Gastroesophageal sphincter (tissue), 4 donors: ENCODE measurements around the gene LRRC43. TPM values are rescaled to one million over a fixed set of nuclear protein-coding genes. Genes with fewer than 3 reads are reported as not detected.

Experiments used
- ATAC-seq: fragments of 150-250 bp; one replicate; pipeline ENCODE4 v1.9.1; 2016; ENCODE audit warnings: mild to moderate bottlenecking, moderate library complexity
- H3K27ac ChIP-seq, 4 donors: fragments of 200-600 bp; sonication (generic) in 3 of 4; 1 replicate in 3 of 4; 2 replicates in 1 of 4; pipeline ENCODE4 v1.5.1; 2016 to 2019
- H3K27me3 ChIP-seq: fragments of 200-600 bp; sonication (generic); one replicate; pipeline ENCODE4 v1.5.1; 2019
- H3K36me3 ChIP-seq, 2 donors: fragments of 200-600 bp; sonication (generic); one replicate each; pipeline ENCODE4 v1.5.1; 2019; ENCODE audit warnings: control low read depth in 1 of 2
- H3K4me1 ChIP-seq, 3 donors: fragments of 200-600 bp; sonication (generic); 1 replicate in 2 of 3; 2 replicates in 1 of 3; pipeline ENCODE4 v1.5.1; 2016 to 2019; ENCODE audit warnings: control low read depth in 2 of 3
- H3K4me3 ChIP-seq, 2 donors: fragments of 200-600 bp; sonication (generic); one replicate each; pipeline ENCODE4 v1.5.1; 2019; ENCODE audit warnings: mild to moderate bottlenecking in 1 of 2, moderate library complexity in 1 of 2
- H3K9me3 ChIP-seq, 3 donors: fragments of 200-600 bp; sonication (generic); one replicate each; pipeline ENCODE4 v1.5.1; 2017 to 2019; ENCODE audit warnings: control low read depth in 2 of 3
- EP300 ChIP-seq: sonication (generic); formaldehyde crosslinking; IDR thresholded peaks from one replicate; pipeline ENCODE4 v1.6.1; 2017; ENCODE audit warnings: antibody characterized with exemption, mild to moderate bottlenecking
- POLR2A ChIP-seq, 2 donors: fragments of 450-650 bp; IDR thresholded peaks; one replicate each; pipeline ENCODE4 v1.6.1; 2017; ENCODE audit warnings: antibody characterized with exemption in 2 of 2, mild to moderate bottlenecking in 2 of 2, moderate library complexity in 1 of 2
- POLR2AphosphoS5 ChIP-seq: sonication (generic); formaldehyde crosslinking; IDR thresholded peaks from one replicate; pipeline ENCODE4 v1.6.1; 2017; ENCODE audit warnings: antibody characterized with exemption
- WGBS, 2 donors: methylation state at CpG; one replicate each; pipeline ENCODE4 v1.1.5; 2018; ENCODE audit warnings: low coverage in 1 of 2; 5-methylcytosine and 5-hydroxymethylcytosine counted together
- total RNA-seq, 4 donors: library from RNA; depleted of rRNA; stranded (reverse); fragments of >200 nt; gene quantifications; one replicate each; pipeline ENCODE4 v1.1.0, GENCODE V29; 2016
- TF ChIP-seq, protein P1 (sequence below), 4 experiments: fragments of 200-600 bp in 2 of 4; fragments of 450-650 bp in 2 of 4; sonication (generic) in 1 of 4; IDR thresholded peaks; one replicate each; pipeline ENCODE4 v1.5.1; 2017 to 2019; ENCODE audit warnings: antibody characterized with exemption in 4 of 4, mild to moderate bottlenecking in 2 of 4, moderate library complexity in 2 of 4

The LRRC43 gene
- total RNA-seq, 4 donors from 2014 or later, result 1.5 to 9.8 (median 3.6) TPM

GRCh38 chr12:122226366-122227125 is 43.6 kb downstream of the LRRC43 start:
- Histone ChIP-seq H3K36me3 (peaks cover 0 to 59% of the 10 kb centered on the region in 2 donors), H3K4me1 (peaks cover 2 to 38% (median 13%) of the 10 kb centered on the region in 3 donors), H3K27ac (peak overlapping the region in 3 of 4 donors; percentile 59 to 93 (median 77)), H3K4me3 (peak overlapping the region; percentile 8 to 95), H3K9me3 (no peaks in the 10 kb centered on the region), H3K27me3 (no peaks in the 10 kb centered on the region)
- WGBS, 2 donors, result 8% methylated on average over 9 of the region's 55 CpGs; no CpG with 5 or more reads in 1 of the 2 donors
- TF ChIP-seq POLR2AphosphoS5, result no peak
- TF ChIP-seq, protein P1, sequence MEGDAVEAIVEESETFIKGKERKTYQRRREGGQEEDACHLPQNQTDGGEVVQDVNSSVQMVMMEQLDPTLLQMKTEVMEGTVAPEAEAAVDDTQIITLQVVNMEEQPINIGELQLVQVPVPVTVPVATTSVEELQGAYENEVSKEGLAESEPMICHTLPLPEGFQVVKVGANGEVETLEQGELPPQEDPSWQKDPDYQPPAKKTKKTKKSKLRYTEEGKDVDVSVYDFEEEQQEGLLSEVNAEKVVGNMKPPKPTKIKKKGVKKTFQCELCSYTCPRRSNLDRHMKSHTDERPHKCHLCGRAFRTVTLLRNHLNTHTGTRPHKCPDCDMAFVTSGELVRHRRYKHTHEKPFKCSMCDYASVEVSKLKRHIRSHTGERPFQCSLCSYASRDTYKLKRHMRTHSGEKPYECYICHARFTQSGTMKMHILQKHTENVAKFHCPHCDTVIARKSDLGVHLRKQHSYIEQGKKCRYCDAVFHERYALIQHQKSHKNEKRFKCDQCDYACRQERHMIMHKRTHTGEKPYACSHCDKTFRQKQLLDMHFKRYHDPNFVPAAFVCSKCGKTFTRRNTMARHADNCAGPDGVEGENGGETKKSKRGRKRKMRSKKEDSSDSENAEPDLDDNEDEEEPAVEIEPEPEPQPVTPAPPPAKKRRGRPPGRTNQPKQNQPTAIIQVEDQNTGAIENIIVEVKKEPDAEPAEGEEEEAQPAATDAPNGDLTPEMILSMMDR (IDR thresholded peaks at IDR 0.05), result peak in 1 of 4 experiments; percentile 6
- no peak for ATAC-seq

- no peak for ATAC-seq
- Histone ChIP-seq H3K4me1 (peaks cover 2 to 38% (median 13%) of the 10 kb centered on the region in 3 donors), H3K9me3 (no peaks in the 10 kb centered on the region), H3K27me3 (no peaks in the 10 kb centered on the region), H3K4me3 (no peak overlapping the region), H3K27ac (no peak overlapping the region), H3K36me3 (peaks cover 0 to 59% of the 10 kb centered on the region in 2 donors)
- TF ChIP-seq POLR2A (IDR thresholded peaks at IDR 0.05), result no peak
- TF ChIP-seq EP300, result no peak
- TF ChIP-seq, protein P1 (IDR thresholded peaks at IDR 0.05), result no peak
- TF ChIP-seq POLR2AphosphoS5, result no peak
- 94% methylated on average over 5 of the region's 17 CpGs; no CpG with 5 or more reads in 1 of the 2 donors for WGBS, 2 donors
Observed at GRCh38 chr12:122227341-122227740, 44.4 kb downstream of the LRRC43 start.

- peaks cover 2 to 34% (median 13%) of the 10 kb centered on the region in 3 donors for H3K4me1 ChIP-seq
- no peak overlapping the region for H3K27ac ChIP-seq
- peaks cover 0 to 59% of the 10 kb centered on the region in 2 donors for H3K36me3 ChIP-seq
- H3K9me3 ChIP-seq, result no peaks in the 10 kb centered on the region
- 82 to 90% methylated on average over 5 of the region's 5 CpGs for WGBS, 2 donors
- no peak overlapping the region for H3K4me3 ChIP-seq
- TF ChIP-seq EP300 (no peak), POLR2A (IDR thresholded peaks at IDR 0.05) (no peak), POLR2AphosphoS5 (no peak)
- TF ChIP-seq, protein P1 (IDR thresholded peaks at IDR 0.05), result no peak
- no peak for ATAC-seq
- H3K27me3 ChIP-seq, result no peaks in the 10 kb centered on the region
Observed at GRCh38 chr12:122228092-122228491, 45.2 kb downstream of the LRRC43 start.

DNA sequence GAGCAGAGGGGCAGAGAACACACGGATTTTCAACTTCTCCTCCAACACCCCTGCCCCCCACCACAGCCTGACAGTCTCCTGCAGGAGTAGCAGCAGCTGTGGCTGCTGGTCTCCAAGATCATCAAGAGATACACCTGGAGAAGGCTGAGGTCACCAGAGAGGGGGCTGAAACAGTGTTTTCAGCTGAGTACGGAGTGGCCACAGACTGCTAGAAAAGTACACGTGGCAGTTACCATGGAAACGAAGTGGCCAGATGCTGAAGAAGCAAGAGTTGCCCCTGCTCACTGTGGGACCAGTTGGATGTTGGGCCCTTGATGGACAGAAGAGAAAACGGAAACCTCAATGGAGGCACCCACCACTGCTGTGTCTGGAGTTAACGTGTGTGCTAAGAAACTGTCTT is 47.9 kb downstream of the LRRC43 start:
- WGBS, 2 donors, result 77 to 100% methylated on average over 1 to 5 of the region's 6 CpGs
- no peaks in the 10 kb centered on the region for H3K27me3 ChIP-seq
- no peak overlapping the region for H3K27ac ChIP-seq
- H3K4me3 ChIP-seq, result no peak overlapping the region
- peaks cover 0 to 11% (median 5%) of the 10 kb centered on the region in 3 donors for H3K4me1 ChIP-seq
- no peak for ATAC-seq
- no peak for TF ChIP-seq POLR2A (IDR thresholded peaks at IDR 0.05)
- no peaks in the 10 kb centered on the region for H3K9me3 ChIP-seq
- peaks cover 0 to 74% of the 10 kb centered on the region in 2 donors for H3K36me3 ChIP-seq

DNA sequence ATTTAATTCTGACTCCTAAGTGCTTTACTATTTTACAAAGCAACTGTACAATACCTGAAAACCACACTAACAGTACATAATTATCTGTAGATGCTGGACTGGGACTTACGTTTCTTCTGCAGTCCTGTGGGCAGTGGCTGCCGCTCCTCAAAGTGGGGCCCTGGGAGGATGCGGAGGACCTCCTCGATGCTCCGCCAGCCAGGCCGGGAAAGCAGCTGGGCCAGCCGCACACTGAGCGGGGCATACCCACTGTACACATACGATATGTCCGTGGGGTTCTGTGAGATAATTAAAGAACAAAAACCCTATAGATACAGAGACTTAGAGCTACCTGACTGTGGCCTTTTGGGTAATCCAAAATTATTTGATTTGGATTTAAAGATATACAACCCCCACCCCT is 49.8 kb downstream of the LRRC43 start:
- ATAC-seq, result no peak
- H3K9me3 ChIP-seq, result no peaks in the 10 kb centered on the region
- 78 to 84% methylated on average over 3 of the region's 10 CpGs for WGBS, 2 donors
- H3K4me3 ChIP-seq, result no peak overlapping the region
- peaks cover 0 to 93% of the 10 kb centered on the region in 2 donors for H3K36me3 ChIP-seq
- no peaks in the 10 kb centered on the region for H3K4me1 ChIP-seq
- TF ChIP-seq POLR2A (IDR thresholded peaks at IDR 0.05) (no peak), POLR2AphosphoS5 (no peak), EP300 (no peak)
- TF ChIP-seq, protein P1 (IDR thresholded peaks at IDR 0.05), result no peak
- H3K27ac ChIP-seq, result no peak overlapping the region
- H3K27me3 ChIP-seq, result no peaks in the 10 kb centered on the region
